GM19452 (cell line): ENCODE data around the gene FAM222A.

Source experiments
- ATAC-seq: cut with Tn5 transposase; IDR thresholded peaks from one replicate; pipeline ENCODE4 v1.9.1; 2021; ENCODE audit not compliant: unreplicated experiment

FAM222A gene

DNA sequence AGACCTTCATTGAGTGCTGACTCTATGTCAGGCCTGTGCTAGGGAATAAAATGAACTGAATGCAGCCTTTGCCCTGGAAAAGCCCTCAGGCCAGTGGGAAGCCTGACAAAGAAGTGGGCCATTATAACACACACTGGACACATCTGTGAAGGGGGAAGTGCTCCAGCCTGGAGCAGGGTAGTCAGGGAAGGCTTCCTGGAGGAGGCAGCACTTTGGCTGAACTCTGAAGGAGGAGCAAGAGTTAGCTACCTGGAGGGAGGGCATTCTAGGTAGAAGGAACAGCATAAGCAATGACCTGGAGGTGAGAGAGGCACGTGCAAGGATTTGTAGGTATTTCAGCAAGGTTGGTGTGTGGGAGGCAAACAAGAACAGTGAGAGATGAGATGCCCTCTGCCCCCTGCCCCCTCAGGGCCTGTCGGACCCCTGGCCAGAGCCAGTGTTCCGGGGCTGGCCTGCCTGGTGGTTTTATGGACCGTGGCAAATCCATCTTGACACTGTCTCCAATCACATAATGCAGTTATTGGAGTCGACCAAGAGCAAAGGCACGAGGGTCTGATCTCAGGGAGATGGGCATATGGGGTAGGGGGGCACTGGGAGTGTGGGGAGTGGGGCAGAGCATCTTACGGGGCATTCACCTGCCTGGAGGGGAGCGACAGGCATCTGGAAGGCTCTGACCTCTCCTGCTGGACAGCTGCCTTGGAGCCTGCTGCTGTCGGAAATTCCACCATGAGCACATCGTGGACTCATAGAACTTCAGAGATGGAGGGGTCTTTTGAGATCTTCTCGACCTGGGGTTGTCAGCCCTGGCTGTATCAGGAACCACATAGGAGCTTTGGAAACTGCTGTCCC lies 2.7 kb upstream of the FAM222A start:
- ATAC-seq: no peak

DNA sequence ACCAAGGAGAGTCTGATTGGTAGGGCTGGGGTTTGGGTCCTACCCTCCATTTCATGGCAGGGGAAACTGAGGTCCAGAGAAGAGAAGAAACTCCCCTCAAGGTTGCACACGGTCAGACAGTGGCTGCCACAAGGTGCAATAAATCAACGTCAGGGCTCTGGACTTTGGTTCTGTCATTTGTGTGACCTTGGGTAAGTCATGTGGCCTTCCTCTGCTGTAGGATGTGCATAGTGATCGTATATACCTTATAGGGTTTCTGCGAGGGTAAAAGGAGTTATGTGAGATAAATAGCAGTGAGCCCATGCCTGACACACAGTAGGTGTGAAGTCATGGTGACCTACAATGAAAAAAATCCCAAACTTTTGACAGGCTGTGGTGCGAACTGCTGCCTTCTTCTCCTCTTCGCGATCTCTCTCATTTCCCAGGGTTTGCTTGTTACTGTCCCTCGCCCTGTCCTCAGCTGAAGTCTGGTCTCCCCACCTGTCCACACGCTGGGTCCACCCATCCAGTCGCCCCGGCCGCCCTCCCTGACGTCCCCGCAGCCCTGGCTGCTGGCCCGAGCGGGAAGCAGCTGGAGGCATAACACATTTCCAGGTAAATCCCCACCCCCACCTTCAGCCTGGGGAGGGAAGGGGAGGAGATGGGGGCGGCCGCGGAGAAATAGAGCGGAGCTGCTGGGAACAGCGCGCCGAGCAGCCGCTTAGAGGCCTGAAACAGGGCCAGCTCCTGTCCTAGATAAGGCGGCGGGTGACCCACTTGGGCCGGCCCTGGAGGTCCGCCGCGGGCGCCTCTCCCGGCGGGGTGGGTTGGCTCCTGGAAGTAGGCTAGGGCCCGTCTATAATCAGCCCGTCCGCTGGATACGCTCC lies 1.8 kb upstream of the FAM222A start:
- no peak for ATAC-seq

DNA sequence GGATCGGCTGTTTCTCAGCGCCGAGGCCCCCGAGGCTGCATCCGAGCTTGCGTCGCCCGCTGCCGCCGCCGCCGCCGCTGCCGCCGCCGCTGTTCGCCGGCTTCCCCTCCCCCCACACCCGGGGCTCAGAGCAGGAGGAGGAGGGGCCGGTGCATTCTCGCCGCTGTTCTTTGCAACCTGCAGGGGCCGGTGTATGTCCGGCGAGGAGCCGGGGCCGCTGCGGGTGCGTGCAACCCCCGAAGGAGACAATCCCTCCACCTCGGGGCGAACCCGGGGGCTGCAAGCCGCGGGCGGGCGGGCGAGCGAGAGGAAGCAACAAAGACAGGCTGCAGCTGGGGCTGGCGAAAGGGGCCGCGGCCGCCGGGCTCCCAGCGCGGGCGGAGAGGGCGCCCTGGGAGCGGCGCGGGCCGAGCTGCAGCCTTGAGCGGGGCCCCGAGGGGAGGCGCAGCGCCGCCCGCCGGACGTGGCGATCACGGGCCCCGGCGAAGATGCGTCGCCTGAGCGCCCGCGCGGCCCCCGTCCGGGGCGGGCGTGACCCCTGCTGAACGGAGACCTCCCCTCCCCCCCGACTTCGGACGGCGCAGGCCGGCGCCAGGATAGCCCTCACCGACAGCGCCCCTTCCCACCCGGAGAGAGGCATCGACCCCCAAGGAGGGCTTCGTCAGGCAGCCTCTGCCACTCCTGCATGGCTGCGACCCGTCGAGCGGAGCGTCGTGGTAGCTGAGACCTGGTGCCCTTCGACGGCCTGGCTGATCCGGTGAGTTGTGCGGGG lies 702 bp downstream of the FAM222A start:
- ATAC-seq: peak; percentile 22

DNA sequence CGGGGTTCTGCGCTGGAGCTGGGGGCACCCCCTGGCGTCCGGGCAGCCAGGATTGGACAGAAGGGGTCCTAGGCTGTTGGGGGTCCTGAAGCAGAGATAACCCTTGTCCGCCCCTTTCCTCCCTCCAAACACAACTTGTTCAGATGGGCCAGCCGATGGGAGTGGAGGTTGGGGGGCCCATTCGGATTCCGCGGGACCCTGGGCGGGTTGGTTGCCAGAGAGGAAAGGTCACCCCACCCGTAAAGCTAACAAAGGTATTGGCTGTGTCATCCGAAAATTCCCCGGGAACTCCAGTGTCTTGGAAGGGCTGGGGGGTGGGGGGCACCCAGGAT lies 1.3 kb downstream of the FAM222A start:
- no peak for ATAC-seq

DNA sequence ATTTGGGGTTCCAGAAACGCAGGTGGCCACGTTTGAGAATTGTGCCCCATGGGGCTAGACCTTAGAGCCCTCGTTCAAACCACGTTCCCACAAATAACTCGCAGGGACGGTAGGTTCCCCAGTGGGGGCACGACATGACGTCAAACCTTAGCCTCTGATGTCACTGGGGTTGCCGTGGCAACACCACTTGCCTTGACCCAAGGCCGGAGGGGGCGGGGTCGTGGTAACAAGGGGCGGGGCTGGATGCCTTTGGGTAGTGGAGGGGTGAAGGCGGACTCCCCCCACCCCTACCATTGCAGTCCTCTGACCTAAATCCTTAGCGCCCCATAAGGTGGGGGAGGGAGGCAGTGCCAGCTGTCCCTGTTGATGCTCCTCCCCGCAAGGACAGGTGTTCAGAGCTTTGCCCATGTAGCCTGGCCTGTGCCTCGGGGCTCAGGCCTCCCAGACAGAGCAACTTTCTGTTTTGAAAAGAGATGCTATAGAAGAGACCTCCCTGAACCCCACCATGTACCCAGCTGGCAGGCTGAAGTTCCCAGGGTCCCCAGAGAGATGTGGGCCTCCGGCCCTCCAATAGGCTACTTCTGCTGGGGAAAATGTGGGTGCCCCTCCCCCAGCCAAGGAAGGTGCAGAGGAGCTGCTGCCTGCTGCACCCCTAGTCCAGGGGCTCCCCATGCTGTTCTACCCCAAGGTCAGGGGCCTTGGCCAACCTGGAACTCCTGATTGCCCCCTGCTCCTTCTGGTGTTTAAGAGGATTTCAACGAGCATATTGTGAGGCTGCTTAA lies 1.9 kb downstream of the FAM222A start:
- no peak for ATAC-seq

DNA sequence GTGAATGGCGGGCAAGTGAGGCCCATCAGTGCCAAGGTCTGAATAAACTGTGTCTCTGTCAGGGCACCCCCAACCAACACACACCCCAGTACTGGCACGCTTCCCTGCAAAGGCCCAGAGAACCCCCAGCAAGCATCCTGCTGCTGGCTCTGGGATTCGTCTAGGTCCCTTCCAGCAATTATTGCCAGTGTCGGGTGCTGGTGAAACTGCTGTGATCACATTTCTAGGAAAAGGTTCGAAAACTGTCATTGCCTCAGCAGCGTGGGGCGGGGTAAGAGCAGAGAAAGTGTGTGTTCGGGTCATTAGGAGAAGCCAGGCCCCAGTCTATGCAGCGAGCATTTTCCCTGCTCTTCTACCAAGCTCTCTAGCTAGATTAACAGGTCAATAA lies 2.5 kb downstream of the FAM222A start:
- no peak for ATAC-seq

DNA sequence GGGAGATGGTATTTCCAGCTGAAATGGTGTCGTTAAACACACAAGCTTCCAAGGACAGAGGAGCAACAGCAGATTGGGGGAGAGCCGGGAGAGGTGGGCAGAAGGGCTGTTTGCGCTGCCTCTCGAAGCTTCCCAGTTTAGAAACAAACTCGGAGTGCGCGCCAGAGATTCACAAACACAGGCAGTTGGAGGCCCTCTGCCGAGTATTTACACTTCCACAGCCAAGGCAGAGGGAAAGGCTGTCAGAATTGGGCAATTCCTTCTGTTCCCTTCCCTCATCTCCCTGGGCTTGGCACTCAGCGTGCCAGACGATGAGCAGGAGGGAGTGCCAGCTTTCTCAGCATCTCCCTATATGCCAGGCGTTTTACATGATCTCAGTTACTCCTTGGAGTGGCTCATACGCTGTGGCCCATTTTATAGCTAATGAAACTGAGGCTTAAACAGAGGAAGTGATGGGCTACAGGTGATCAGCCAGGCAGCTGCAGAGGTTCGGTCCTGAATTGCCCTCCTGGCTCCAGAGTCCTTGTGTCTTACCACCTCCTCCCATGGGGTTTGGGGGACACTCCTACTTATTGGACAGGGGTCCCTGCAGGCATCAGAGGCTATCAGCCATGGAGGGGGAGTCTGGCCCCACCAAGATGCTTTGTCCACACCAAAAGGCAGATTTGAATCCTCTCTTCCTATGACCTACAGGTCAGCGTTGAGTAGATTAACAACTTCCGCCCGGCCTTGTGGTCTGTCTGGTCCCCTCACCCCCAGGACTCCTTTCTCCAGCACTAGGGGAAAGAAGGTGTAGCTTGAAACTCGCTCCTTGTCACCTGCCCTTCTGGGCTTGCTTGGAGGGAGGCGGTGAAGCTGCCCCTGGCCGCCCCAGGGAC lies 3.1 kb downstream of the FAM222A start:
- ATAC-seq: no peak

DNA sequence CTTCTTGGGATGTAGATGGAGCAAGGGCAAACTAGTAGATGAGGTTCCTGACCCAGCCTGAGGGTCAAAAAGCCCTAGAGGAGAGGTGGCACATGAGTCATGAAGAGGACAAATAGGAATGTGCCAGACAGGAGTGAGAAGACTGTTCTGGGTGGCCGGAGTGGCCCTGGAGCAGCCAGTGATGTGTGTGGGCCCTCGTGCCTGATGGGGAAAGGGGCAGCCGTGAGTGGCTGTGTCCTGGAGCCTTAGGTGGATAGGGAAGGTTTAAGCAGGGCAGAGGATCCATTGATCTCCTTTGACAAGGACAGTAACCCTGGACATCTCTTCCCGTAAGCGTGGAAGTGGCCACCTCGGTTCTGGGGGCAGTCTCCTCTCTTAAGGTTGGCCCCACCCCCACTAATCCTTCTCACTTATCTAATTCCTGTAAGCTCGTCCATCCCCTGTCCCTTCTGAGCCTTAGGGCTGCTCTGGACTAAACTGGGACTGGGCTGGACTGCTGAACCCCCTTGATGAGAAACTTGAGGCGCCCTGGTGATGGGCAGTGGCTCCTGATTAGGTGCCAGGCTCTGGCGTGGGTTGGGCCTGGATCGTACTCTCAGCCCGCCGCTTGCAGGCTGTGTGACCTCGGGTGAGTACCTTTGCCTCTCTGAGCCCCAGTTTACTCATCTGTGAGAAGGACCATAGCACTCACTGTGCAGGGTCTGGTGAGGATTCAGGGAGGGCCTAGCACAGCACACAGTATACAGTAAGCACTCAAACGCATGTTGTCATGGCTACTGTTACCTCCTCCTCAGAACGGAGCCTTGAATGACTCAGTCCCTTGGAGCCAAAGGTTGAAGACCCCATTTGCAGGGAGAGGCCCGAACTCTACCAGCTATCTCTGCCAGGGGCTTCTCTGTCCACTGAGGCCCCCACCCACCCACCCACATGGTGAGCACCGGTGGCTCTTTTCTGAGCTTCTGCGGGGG lies 4.0 kb downstream of the FAM222A start:
- no peak for ATAC-seq

DNA sequence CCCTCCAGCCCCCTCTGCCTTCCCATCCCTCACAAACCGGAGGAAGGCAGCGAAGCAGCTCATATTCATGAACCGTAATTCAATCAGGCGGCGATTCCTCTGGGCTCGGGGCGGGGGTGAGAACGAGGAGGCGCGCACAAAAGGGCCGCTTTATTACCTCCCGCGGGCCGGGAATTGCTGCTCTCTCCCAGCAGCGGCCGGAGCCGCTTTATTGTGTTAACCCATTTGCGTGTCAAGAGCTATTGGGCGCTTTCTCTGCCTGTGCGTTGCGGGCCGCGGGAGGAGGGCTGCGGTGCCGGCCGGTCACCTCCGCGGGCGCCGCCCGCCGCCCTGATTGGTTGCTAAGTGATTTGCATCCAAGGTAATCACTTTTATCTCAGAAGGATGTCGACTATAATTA lies 4.8 kb downstream of the FAM222A start:
- ATAC-seq: no peak

DNA sequence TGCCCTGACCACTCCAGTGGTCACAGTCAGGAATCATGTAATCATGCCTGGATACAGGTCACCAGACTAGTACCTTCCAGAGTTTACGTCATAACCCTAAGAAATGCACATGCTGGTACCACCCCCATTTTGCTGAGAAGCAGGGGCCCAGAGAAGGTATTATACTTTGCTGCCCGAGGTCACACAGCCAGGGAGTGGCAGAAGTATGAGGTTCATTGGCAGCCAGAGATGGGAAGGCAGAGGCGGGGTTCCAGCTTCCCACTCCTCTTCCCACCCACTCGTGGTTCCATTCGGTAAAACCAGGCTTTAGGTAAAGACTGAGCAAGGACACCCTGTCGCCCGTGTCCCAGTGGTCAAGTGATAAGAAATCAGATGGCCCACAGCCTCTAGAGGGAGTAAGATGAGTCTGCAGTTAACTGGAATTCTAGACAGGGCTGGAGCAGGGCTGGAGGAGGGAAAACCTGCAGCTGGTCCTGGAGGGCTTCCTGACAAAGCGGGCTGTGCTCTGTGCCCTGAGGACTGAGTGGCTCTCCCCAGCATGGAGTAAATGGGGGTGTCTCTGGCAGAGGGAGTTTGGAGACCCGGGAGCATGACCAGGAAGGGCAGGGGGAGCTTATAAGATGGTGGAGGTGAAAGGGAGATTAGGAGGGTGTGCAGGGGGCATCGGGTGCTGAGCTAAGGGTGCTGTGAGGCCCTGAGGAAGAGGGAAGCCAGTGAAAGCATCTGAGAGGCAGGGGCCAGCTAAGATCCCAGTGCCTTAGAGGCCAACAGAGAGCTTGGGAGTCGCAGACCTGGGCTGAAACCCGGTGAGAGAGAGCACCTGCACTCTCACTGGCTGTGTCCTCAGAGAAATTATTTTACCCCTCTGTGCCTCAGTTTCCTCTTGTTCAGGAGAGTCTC lies 5.7 kb downstream of the FAM222A start:
- ATAC-seq: no peak

DNA sequence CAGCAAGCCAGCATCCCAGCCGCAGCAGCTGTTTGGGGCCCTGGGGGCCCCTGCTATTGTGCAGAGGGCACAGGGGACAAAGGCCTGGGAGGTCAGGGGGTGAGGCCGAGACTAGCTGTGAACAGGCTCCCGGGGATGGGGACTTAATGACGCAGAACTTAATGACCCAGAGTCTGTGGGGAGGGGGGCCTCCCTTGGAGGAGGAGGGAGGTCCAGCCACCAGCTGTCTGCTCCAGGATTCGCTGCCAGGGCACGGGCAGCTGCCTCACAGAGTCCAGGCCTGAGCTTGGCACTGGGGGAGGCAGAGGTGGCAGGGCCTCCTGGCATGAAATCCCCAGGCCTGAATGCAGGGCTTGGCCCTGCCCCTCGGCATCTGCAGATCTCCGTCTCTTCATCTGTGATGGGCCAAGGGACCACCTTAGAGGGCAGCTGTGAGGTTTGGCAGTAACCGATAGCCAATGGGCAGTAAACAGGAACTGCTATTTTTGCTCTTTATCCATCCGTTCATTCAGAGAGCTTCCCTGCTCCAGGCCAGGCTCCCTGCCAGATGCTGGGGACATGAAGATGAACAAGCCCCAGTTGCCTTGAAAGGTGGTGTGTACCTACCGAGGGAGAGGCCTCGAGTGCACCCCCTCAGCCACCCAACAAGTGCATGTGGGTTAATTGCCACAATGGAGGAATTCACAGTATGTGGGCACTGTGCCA lies 6.7 kb downstream of the FAM222A start:
- ATAC-seq: no peak

DNA sequence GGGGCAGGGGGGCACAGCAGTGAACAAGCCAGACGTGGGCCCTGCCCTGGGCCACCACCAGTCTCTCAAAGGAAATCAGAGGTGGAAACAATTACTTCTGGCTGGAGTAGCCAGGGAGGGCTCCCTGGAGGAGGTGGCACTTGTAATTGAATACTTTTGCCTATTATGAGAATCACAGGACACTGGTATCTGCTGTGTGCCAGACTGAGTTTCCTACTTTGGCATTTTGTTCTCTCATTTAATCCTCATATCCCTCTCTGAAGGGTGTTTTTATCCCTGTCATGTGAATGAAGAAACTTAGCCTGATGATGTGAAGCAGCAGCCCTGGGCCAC lies 7.2 kb downstream of the FAM222A start:
- no peak for ATAC-seq

DNA sequence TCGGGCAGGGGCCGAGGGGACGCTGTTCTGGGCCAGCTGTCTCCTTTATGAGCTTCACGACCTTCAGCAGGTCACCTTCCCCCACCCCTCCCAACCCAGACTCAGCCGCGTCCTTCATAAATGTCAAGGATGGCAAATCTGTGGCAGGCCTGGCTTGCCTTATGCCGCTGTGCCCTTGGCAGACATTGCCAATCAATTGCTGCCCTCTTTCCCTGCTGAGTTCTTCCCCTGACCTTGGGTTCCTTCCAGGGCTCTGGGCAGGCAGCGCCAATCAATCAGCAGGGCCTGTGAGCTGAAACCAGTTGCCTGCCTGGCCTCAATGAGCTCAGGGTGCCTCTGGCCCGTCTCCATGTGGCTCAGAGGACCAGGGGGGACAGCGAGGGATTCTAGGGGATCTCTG lies 7.7 kb downstream of the FAM222A start:
- no peak for ATAC-seq

DNA sequence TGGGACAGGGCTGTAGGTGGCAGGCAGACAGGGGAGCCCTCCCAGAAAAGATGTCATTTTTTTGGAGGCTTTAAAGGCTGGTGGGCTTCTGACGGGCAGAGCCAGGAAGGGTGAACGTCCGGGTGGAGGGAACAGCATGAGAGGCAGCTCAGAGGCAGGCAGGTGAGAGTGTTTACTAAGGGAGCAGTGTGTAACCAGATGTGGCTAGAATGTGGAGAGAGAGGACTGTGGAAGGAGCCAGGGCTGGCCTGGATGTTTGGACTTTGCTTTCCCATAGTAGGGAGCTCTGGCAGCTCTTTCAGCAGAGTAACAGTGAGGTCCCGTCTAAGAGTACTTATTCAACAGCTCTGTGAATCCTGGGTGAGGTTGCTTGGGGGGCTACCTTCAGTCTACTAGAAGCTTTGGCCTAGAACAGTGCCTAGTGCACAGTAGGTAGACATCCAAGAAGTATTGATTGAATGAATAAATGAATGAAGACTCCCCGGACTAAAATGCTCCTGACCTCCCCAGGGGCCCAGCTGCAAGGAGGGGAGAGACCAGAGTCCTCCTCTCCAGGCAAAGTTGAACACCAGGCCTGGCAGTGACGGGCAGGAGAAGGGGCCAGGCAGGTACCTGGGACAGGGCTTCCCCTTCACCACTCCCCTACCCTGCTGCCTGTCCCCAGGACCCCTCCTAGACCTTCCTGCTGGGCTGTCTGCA lies 8.5 kb downstream of the FAM222A start:
- no peak for ATAC-seq

DNA sequence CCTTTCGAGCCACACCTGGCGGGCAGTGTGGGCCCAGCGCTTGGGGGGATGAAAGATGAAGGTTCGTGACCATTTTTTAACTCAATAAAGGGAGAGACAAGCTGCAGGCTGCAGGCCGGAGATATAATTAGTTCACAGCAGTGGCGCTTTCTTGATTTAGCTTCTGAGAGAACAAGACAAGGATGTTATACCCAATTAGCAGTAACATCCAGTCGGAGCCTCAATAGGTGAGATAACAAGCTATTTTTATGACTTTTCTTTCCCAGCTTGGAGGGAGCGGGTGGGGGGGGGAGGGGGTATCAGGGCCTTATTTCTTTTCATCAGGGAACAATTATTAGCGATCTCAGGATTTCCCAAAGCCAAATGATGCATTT lies 9.1 kb downstream of the FAM222A start:
- ATAC-seq: no peak

DNA sequence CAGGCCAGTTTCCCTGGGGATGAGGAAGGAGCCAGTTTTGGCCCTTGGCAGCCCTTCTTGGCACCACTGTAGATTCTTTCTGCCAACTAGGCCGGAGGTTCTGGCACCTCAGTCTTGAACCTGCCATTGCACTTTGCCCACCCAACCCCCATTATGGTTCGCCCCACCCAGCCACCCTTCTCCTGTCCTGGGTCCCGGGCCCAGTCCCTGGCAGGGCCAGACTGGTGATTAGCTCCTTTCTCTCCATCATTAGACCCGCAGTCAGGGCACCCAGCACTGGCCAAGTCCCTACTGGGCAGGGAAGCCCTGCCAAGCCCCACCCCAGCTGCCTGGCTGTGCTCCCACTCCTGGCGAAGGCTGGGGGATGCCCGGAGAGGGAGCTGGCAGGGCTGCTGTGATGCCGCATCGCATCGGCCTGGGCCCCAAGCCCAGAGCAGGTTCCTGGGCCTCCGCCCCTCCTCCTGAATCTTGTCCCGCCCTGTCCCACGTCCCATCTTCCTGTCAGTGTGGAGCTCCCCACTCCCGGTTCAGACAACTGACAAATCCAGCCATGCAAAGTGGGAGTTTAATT lies 9.8 kb downstream of the FAM222A start:
- no peak for ATAC-seq
